Measurements from ENCODE around the gene PHACTR2.
"Not testable (repeated sequence)": the region's sequence is repeated elsewhere in the genome, so short reads cannot be mapped to it uniquely, and the experiment has no call there.

Gene PHACTR2

DNA sequence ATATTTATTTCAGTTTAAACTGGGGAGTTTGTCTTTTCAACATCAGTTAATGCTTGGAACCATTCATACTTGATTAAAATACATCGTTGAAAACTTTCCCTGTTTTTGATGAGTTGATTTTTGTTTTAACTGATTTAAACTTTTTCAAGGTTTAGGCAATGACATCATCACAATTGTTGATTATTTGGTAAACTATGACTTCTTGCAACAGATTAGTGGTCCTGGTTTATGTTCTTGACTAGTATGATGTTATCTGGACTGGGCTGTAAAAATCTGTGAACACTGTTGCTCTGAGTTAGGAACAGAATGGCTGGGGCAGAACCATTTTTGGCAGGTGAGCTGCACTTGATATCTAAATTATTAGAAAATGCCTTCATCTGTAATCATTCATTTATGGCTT lies 186.5 kb downstream of the PHACTR2 start, which contains the start of gene ZC2HC1B:
Gene ZC2HC1B (plus strand): TSS at position 241 of the 400 bp plus-strand sequence. CDS start 66 bp downstream, at position 307.
- Histone ChIP-seq H3K4me1 (ENCODE audit: control extremely low read depth in 1 of 4, control insufficient read depth in 4 of 4, insufficient read depth in 4 of 4, low read length in 3 of 4) (no peaks in the 10 kb centered on the region), H3K4me3 (ENCODE audit: control insufficient read depth in 1 of 7, extremely low read depth in 1 of 7, insufficient read depth in 4 of 7, low read depth in 2 of 7, low read length in 6 of 7) (no peak within 1 kb of the TSS), H3K36me3 (ENCODE audit: control insufficient read depth in 4 of 4, insufficient read depth in 4 of 4, low read length in 3 of 4) (peaks cover 12 to 59% (median 38%) of the 10 kb centered on the region in 4 experiments), H3K9me3 (ENCODE audit: control extremely low read depth in 1 of 5, control insufficient read depth in 4 of 5, insufficient read depth in 2 of 5, low read depth in 1 of 5, low read length in 4 of 5) (peaks cover 0 to 6% (median 0%) of the 10 kb centered on the region in 5 experiments), H3K27ac (ENCODE audit: insufficient read depth in 1 of 2, low read depth in 1 of 2, low read length in 2 of 2, poor library complexity in 1 of 2, severe bottlenecking in 2 of 2) (no peak within 1 kb of the TSS), H3K27me3 (replicated peaks in 2 of 5; ENCODE audit: control insufficient read depth in 4 of 5, insufficient read depth in 5 of 5, low read length in 4 of 5) (no peaks in the 10 kb centered on the region)
- no CpG with 5 or more reads among the region's 1 CpG for WGBS (ENCODE audit: insufficient coverage)
- ChIA-PET CTCF (no interaction called here), POLR2A (no interaction called here)
- no peak for DNase-seq

DNA sequence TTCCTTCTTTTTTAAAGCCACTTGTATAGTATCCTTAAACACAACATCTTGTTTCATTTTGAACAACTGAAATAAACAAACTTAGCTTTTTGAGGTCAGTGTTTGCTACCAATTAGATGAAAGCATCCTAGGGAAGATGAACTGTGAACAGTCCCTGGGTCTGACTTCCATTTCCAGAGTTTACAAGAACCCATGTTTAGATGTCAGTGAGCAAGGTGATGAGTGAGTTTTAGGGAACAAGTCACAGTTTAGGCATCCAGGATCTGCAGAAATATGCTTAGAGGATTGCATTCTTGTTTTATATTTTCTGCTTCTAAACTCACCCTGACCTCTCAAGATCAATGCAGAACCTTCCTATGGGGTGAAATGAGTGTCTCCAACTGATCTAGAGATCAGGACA lies 189.5 kb downstream of the PHACTR2 start:
- H3K27ac ChIP-seq (ENCODE audit: insufficient read depth in 1 of 2, low read depth in 1 of 2, low read length in 2 of 2, poor library complexity in 1 of 2, severe bottlenecking in 2 of 2) = no peak overlapping the region
- ChIA-PET POLR2A (no interaction called here), CTCF (no interaction called here)
- no peaks in the 10 kb centered on the region for H3K4me1 ChIP-seq (ENCODE audit: control extremely low read depth in 1 of 4, control insufficient read depth in 4 of 4, insufficient read depth in 4 of 4, low read length in 3 of 4)
- H3K9me3 ChIP-seq (ENCODE audit: control extremely low read depth in 1 of 5, control insufficient read depth in 4 of 5, insufficient read depth in 2 of 5, low read depth in 1 of 5, low read length in 4 of 5) = peaks cover 0 to 6% (median 0%) of the 10 kb centered on the region in 5 experiments
- no peak overlapping the region for H3K4me3 ChIP-seq (ENCODE audit: control insufficient read depth in 1 of 7, extremely low read depth in 1 of 7, insufficient read depth in 4 of 7, low read depth in 2 of 7, low read length in 6 of 7)
- DNase-seq = no peak
- no peaks in the 10 kb centered on the region for H3K27me3 ChIP-seq (replicated peaks in 2 of 5; ENCODE audit: control insufficient read depth in 4 of 5, insufficient read depth in 5 of 5, low read length in 4 of 5)
- peaks cover 0 to 30% (median 22%) of the 10 kb centered on the region in 4 experiments for H3K36me3 ChIP-seq (ENCODE audit: control insufficient read depth in 4 of 4, insufficient read depth in 4 of 4, low read length in 3 of 4)

DNA sequence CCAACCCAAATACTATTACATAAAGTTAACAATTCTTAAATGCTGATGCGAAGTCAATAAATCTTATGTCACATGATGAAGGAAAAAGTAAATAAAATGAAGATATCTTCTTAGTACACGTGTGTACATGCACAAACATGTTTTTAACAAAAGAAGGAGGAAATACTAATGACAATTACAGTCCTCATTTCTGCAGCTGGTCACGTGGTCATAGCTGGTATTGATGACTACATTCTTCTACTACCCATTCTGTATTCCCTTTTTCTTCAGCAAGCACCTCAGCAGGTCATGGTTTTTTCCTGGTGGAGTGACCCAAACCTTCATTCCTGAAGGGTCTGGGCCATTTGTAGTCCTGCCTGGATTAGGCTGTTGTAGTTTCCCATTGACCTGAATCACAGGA lies 191.0 kb downstream of the PHACTR2 start:
- DNase-seq; POLR2A ChIA-PET; H3K4me3 ChIP-seq (ENCODE audit: control insufficient read depth in 1 of 7, extremely low read depth in 1 of 7, insufficient read depth in 4 of 7, low read depth in 2 of 7, low read length in 6 of 7); H3K9me3 ChIP-seq (ENCODE audit: control extremely low read depth in 1 of 5, control insufficient read depth in 4 of 5, insufficient read depth in 2 of 5, low read depth in 1 of 5, low read length in 4 of 5); H3K4me1 ChIP-seq (ENCODE audit: control extremely low read depth in 1 of 4, control insufficient read depth in 4 of 4, insufficient read depth in 4 of 4, low read length in 3 of 4); H3K27ac ChIP-seq (ENCODE audit: insufficient read depth in 1 of 2, low read depth in 1 of 2, low read length in 2 of 2, poor library complexity in 1 of 2, severe bottlenecking in 2 of 2); H3K27me3 ChIP-seq (replicated peaks in 2 of 5; ENCODE audit: control insufficient read depth in 4 of 5, insufficient read depth in 5 of 5, low read length in 4 of 5); CTCF ChIA-PET: not testable (repeated sequence)
- WGBS (ENCODE audit: insufficient coverage) = 100% methylated on average over 1 of the region's 3 CpGs
- peaks cover 0 to 16% (median 12%) of the 10 kb centered on the region in 4 experiments for H3K36me3 ChIP-seq (ENCODE audit: control insufficient read depth in 4 of 4, insufficient read depth in 4 of 4, low read length in 3 of 4)

DNA sequence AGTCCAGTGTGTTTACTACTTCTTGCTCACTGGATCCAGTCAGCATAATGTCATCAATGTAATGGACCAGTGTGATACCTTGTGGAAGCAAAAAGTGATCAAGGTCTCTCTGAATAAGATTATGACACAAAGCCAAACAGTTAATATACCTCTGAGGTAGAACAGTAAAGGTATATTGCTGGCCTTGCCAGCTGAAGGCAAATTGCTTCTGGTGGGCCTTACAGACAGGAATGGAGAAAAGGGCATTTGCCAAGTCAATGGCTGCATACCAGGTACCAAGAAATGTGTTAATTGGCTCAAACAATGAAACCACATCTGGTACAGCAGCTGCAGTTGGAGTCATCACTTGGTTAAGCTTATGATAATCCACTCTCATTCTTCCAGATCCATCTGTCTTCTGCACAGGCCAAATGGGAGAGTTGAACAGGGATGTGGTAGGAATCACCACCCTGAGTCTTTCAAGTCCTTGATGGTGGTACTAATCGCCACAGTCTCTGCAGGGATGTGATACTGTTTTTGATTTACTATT lies 193.5 kb downstream of the PHACTR2 start:
- POLR2A ChIA-PET; H3K4me3 ChIP-seq (ENCODE audit: control insufficient read depth in 1 of 7, extremely low read depth in 1 of 7, insufficient read depth in 4 of 7, low read depth in 2 of 7, low read length in 6 of 7); CTCF ChIA-PET; H3K4me1 ChIP-seq (ENCODE audit: control extremely low read depth in 1 of 4, control insufficient read depth in 4 of 4, insufficient read depth in 4 of 4, low read length in 3 of 4); H3K27me3 ChIP-seq (replicated peaks in 2 of 5; ENCODE audit: control insufficient read depth in 4 of 5, insufficient read depth in 5 of 5, low read length in 4 of 5); H3K27ac ChIP-seq (ENCODE audit: insufficient read depth in 1 of 2, low read depth in 1 of 2, low read length in 2 of 2, poor library complexity in 1 of 2, severe bottlenecking in 2 of 2); H3K36me3 ChIP-seq (ENCODE audit: control insufficient read depth in 4 of 4, insufficient read depth in 4 of 4, low read length in 3 of 4); DNase-seq: not testable (repeated sequence)
- no CpG with 5 or more reads among the region's 1 CpG for WGBS (ENCODE audit: insufficient coverage)
- peaks cover 0 to 21% (median 4%) of the 10 kb centered on the region in 5 experiments for H3K9me3 ChIP-seq (ENCODE audit: control extremely low read depth in 1 of 5, control insufficient read depth in 4 of 5, insufficient read depth in 2 of 5, low read depth in 1 of 5, low read length in 4 of 5)

DNA sequence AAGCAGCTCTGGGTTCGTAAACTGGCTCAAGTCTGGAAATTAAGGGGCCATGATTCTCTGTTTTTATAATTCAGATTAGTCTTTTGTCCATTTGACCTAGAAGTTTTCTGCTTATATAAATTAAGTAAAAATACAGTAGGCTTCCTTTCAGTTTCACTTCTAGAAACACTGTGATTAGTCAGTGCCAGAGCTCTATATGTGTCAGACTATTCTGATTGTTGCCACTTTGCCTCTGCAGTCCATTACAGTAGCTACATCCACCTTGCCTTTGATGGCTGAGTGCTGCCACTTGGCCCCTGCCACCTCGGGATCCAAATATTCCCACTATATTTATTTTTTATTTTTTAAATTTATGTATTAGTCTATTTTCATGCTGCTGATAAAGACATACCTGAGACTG lies 194.4 kb downstream of the PHACTR2 start:
- H3K27me3 ChIP-seq (replicated peaks in 2 of 5; ENCODE audit: control insufficient read depth in 4 of 5, insufficient read depth in 5 of 5, low read length in 4 of 5) = no peaks in the 10 kb centered on the region
- ChIA-PET POLR2A (no interaction called here), CTCF (no interaction called here)
- peaks cover 0 to 22% (median 4%) of the 10 kb centered on the region in 5 experiments for H3K9me3 ChIP-seq (ENCODE audit: control extremely low read depth in 1 of 5, control insufficient read depth in 4 of 5, insufficient read depth in 2 of 5, low read depth in 1 of 5, low read length in 4 of 5)
- no CpG with 5 or more reads among the region's 2 CpGs for WGBS (ENCODE audit: insufficient coverage)
- H3K4me3 ChIP-seq (ENCODE audit: control insufficient read depth in 1 of 7, extremely low read depth in 1 of 7, insufficient read depth in 4 of 7, low read depth in 2 of 7, low read length in 6 of 7) = no peak overlapping the region
- no peaks in the 10 kb centered on the region for H3K4me1 ChIP-seq (ENCODE audit: control extremely low read depth in 1 of 4, control insufficient read depth in 4 of 4, insufficient read depth in 4 of 4, low read length in 3 of 4)
- no peak overlapping the region for H3K27ac ChIP-seq (ENCODE audit: insufficient read depth in 1 of 2, low read depth in 1 of 2, low read length in 2 of 2, poor library complexity in 1 of 2, severe bottlenecking in 2 of 2)
- H3K36me3 ChIP-seq (ENCODE audit: control insufficient read depth in 4 of 4, insufficient read depth in 4 of 4, low read length in 3 of 4) = no peaks in the 10 kb centered on the region
- DNase-seq = peak in 2 of 3 donors; percentile 32 to 36

DNA sequence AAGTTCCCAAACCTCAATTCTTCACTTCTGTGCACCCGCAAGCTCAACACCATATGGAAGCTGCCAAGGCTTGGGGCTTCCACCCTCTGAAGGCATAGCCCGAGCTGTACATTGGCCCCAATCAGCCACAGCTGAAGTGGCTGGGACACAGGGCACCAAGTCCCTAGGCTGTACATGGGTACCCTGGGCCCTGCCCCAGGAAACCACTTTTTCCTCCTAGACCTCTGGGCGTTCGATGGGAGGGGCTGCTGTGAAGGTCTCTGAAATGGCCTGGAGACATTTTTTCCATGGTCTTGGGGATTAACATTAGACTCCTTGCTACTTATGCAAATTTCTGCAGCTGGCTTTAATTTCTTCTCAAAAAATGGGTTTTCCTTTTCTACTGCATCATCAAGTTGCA lies 195.8 kb downstream of the PHACTR2 start:
- POLR2A ChIA-PET; H3K27ac ChIP-seq (ENCODE audit: insufficient read depth in 1 of 2, low read depth in 1 of 2, low read length in 2 of 2, poor library complexity in 1 of 2, severe bottlenecking in 2 of 2); H3K4me3 ChIP-seq (ENCODE audit: control insufficient read depth in 1 of 7, extremely low read depth in 1 of 7, insufficient read depth in 4 of 7, low read depth in 2 of 7, low read length in 6 of 7); DNase-seq; H3K36me3 ChIP-seq (ENCODE audit: control insufficient read depth in 4 of 4, insufficient read depth in 4 of 4, low read length in 3 of 4); CTCF ChIA-PET; H3K4me1 ChIP-seq (ENCODE audit: control extremely low read depth in 1 of 4, control insufficient read depth in 4 of 4, insufficient read depth in 4 of 4, low read length in 3 of 4); H3K27me3 ChIP-seq (replicated peaks in 2 of 5; ENCODE audit: control insufficient read depth in 4 of 5, insufficient read depth in 5 of 5, low read length in 4 of 5): not testable (repeated sequence)
- peaks cover 0 to 21% (median 2%) of the 10 kb centered on the region in 5 experiments for H3K9me3 ChIP-seq (ENCODE audit: control extremely low read depth in 1 of 5, control insufficient read depth in 4 of 5, insufficient read depth in 2 of 5, low read depth in 1 of 5, low read length in 4 of 5)
- WGBS (ENCODE audit: insufficient coverage) = 100% methylated on average over 4 of the region's 4 CpGs

DNA sequence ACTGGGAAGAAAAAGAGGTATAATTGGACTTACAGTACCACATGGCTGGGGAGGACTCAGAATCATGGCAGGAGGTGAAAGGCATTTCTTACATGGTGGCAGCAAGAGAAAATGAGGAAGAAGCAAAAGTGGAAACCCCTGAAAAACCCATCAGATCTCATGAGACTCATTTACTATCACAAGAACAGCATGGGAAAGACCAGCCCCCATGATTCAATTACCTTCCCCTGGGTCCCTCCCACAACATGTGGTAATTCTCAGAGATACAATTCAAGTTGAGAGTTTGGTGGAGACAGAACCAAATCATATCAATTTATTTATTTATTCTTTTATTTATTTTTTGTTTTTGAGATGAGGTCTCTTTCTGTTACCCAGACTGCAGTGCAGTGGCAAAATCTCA lies 196.7 kb downstream of the PHACTR2 start:
- H3K27me3 ChIP-seq (replicated peaks in 2 of 5; ENCODE audit: control insufficient read depth in 4 of 5, insufficient read depth in 5 of 5, low read length in 4 of 5); H3K27ac ChIP-seq (ENCODE audit: insufficient read depth in 1 of 2, low read depth in 1 of 2, low read length in 2 of 2, poor library complexity in 1 of 2, severe bottlenecking in 2 of 2); CTCF ChIA-PET; H3K36me3 ChIP-seq (ENCODE audit: control insufficient read depth in 4 of 4, insufficient read depth in 4 of 4, low read length in 3 of 4); H3K4me3 ChIP-seq (ENCODE audit: control insufficient read depth in 1 of 7, extremely low read depth in 1 of 7, insufficient read depth in 4 of 7, low read depth in 2 of 7, low read length in 6 of 7); H3K4me1 ChIP-seq (ENCODE audit: control extremely low read depth in 1 of 4, control insufficient read depth in 4 of 4, insufficient read depth in 4 of 4, low read length in 3 of 4); POLR2A ChIA-PET; DNase-seq: not testable (repeated sequence)
- peaks cover 0 to 27% (median 2%) of the 10 kb centered on the region in 5 experiments for H3K9me3 ChIP-seq (ENCODE audit: control extremely low read depth in 1 of 5, control insufficient read depth in 4 of 5, insufficient read depth in 2 of 5, low read depth in 1 of 5, low read length in 4 of 5)
